H9 (cell line): ENCODE results near the gene GLIS2. TPM values are rescaled to one million over a fixed set of nuclear protein-coding genes. Genes with fewer than 3 reads are reported as not detected.
A peak's percentile ranks its signal among the peaks of the same experiment; 100 is the strongest.

ENCODE experiments used
- DNase-seq: peaks from one replicate; pipeline ENCODE4 v3.0.0-alpha.2; 2017
- H2AFZ ChIP-seq: one replicate; pipeline ENCODE4 v1.6.1; 2013; ENCODE audit warnings: mild to moderate bottlenecking, low read length, control low read depth, moderate library complexity
- H2AK5ac ChIP-seq: 2 replicates; pipeline ENCODE4 v1.6.1; 2013; ENCODE audit warnings: low read length, control low read depth, mixed read lengths; ENCODE audit not compliant: insufficient read length
- H2BK120ac ChIP-seq: one replicate; pipeline ENCODE4 v1.6.1; 2013; ENCODE audit warnings: low read depth, mild to moderate bottlenecking, low read length, control low read depth, inconsistent platforms; ENCODE audit not compliant: poor library complexity, severe bottlenecking
- H2BK12ac ChIP-seq: 2 replicates; pipeline ENCODE4 v1.6.1; 2013; ENCODE audit warnings: low read length, control low read depth, mixed read lengths, low read depth; ENCODE audit not compliant: insufficient read length
- H2BK15ac ChIP-seq: 2 replicates; pipeline ENCODE4 v1.6.1; 2013; ENCODE audit warnings: low read depth, low read length, control low read depth
- H2BK20ac ChIP-seq: one replicate; pipeline ENCODE4 v1.6.1; 2013; ENCODE audit warnings: low read depth, mild to moderate bottlenecking, low read length, control low read depth, inconsistent platforms; ENCODE audit not compliant: poor library complexity, severe bottlenecking
- H2BK5ac ChIP-seq: 2 replicates; pipeline ENCODE4 v1.6.1; 2013; ENCODE audit warnings: low read length, control low read depth, mixed read lengths; ENCODE audit not compliant: insufficient read length
- H3K14ac ChIP-seq: 2 replicates; pipeline ENCODE4 v1.6.1; 2013; ENCODE audit warnings: low read length, control low read depth; ENCODE audit not compliant: insufficient read depth
- H3K18ac ChIP-seq: 2 replicates; pipeline ENCODE4 v1.6.1; 2013; ENCODE audit warnings: low read depth, mild to moderate bottlenecking, mixed read lengths, low read length, control low read depth; ENCODE audit not compliant: insufficient read length
- H3K23ac ChIP-seq: 2 replicates; pipeline ENCODE4 v1.6.1; 2013; ENCODE audit warnings: low read length, control low read depth, mixed read lengths, low read depth; ENCODE audit not compliant: insufficient read length
- H3K23me2 ChIP-seq: 2 replicates; pipeline ENCODE4 v1.6.1; 2013; ENCODE audit warnings: low read depth, mild to moderate bottlenecking, mixed read lengths, low read length, control low read depth; ENCODE audit not compliant: insufficient read length, poor library complexity, severe bottlenecking
- H3K27ac ChIP-seq: 2 replicates; pipeline ENCODE4 v1.5.1; 2013; ENCODE audit warnings: low read length, control low read depth, mixed read lengths, low read depth; ENCODE audit not compliant: insufficient read length
- H3K27me3 ChIP-seq: 2 replicates; pipeline ENCODE4 v1.6.1; 2013; ENCODE audit warnings: low read length, control low read depth, inconsistent platforms; ENCODE audit not compliant: insufficient read depth
- H3K4ac ChIP-seq: 2 replicates; pipeline ENCODE4 v1.6.1; 2013; ENCODE audit warnings: low read depth, mild to moderate bottlenecking, control low read depth, inconsistent platforms, low read length, moderate library complexity
- H3K4me1 ChIP-seq: 2 replicates; pipeline ENCODE4 v1.6.1; 2013; ENCODE audit warnings: low read length, control low read depth, inconsistent platforms; ENCODE audit not compliant: insufficient read depth
- H3K4me2 ChIP-seq: 2 replicates; pipeline ENCODE4 v1.6.1; 2013; ENCODE audit warnings: low read length, control low read depth, mixed read lengths; ENCODE audit not compliant: insufficient read length, insufficient read depth
- H3K56ac ChIP-seq: 2 replicates; pipeline ENCODE4 v1.6.1; 2013; ENCODE audit warnings: low read depth, mild to moderate bottlenecking, mixed read lengths, low read length, control low read depth; ENCODE audit not compliant: insufficient read length
- H3K79me1 ChIP-seq: 2 replicates; pipeline ENCODE4 v1.6.1; 2013; ENCODE audit warnings: low read depth, mild to moderate bottlenecking, moderate library complexity, low read length, control low read depth, inconsistent platforms; ENCODE audit not compliant: insufficient read depth, poor library complexity, severe bottlenecking
- H3K79me2 ChIP-seq: 2 replicates; pipeline ENCODE4 v1.6.1; 2013; ENCODE audit warnings: low read length, control low read depth, inconsistent platforms; ENCODE audit not compliant: insufficient read depth
- H3K9ac ChIP-seq: 2 replicates; pipeline ENCODE4 v1.6.1; 2013; ENCODE audit warnings: low read length, control low read depth, mixed read lengths; ENCODE audit not compliant: insufficient read length; ENCODE audit errors: extremely low read depth
- H3K9me3 ChIP-seq: one replicate; pipeline ENCODE4 v1.6.1; 2013; ENCODE audit warnings: low read depth, low read length, inconsistent platforms; ENCODE audit not compliant: control insufficient read depth
- H3T11ph ChIP-seq: one replicate; pipeline ENCODE4 v1.6.1; 2013; ENCODE audit warnings: mild to moderate bottlenecking, low read length, control low read depth, inconsistent platforms
- H4K20me1 ChIP-seq: one replicate; pipeline ENCODE4 v1.6.1; 2013; ENCODE audit not compliant: control insufficient read depth, insufficient read length, insufficient read depth
- H4K5ac ChIP-seq: 2 replicates; pipeline ENCODE4 v1.6.1; 2013; ENCODE audit warnings: low read depth, mild to moderate bottlenecking, mixed read lengths, low read length, control low read depth; ENCODE audit not compliant: insufficient read length
- H4K8ac ChIP-seq: replicated peaks from 2 replicates; pipeline ENCODE4 v1.6.1; 2013; ENCODE audit warnings: low read length, control low read depth, mixed read lengths, low read depth; ENCODE audit not compliant: insufficient read length
- H4K91ac ChIP-seq: 2 replicates; pipeline ENCODE4 v1.6.1; 2013; ENCODE audit warnings: low read depth, mild to moderate bottlenecking, moderate library complexity, mixed read lengths, low read length, control low read depth; ENCODE audit not compliant: insufficient read length
- H3K27ac Mint-ChIP-seq, 3 experiments: 2 replicates in 2 of 3; 3 replicates in 1 of 3; pipeline ENCODE4 v1.8.0; 2020 to 2021; ENCODE audit warnings: mixed read lengths in 3 of 3, mild to moderate bottlenecking in 1 of 3, moderate library complexity in 1 of 3
- H3K27me3 Mint-ChIP-seq: 2 replicates; pipeline ENCODE4 v1.8.0; 2021; ENCODE audit warnings: low read depth, mild to moderate bottlenecking, moderate library complexity, mixed read lengths
- H3K36me3 Mint-ChIP-seq, 3 experiments: 2 replicates in 2 of 3; 3 replicates in 1 of 3; pipeline ENCODE4 v1.8.0; 2020 to 2021; ENCODE audit warnings: low read depth in 3 of 3, mixed read lengths in 3 of 3; ENCODE audit not compliant: insufficient read depth in 1 of 3
- H3K4me1 Mint-ChIP-seq, 2 experiments: 2 replicates each; pipeline ENCODE4 v1.8.0; 2020; ENCODE audit warnings: mixed read lengths in 2 of 2
- H3K4me3 Mint-ChIP-seq, 2 experiments: 2 replicates in 1 of 2; 3 replicates in 1 of 2; pipeline ENCODE4 v1.8.0; 2020 to 2021; ENCODE audit warnings: mild to moderate bottlenecking in 2 of 2, mixed read lengths in 2 of 2, moderate library complexity in 1 of 2
- H3K9me3 Mint-ChIP-seq, 2 experiments: 2 replicates in 1 of 2; 3 replicates in 1 of 2; pipeline ENCODE4 v1.8.0; 2020; ENCODE audit warnings: mild to moderate bottlenecking in 2 of 2, mixed read lengths in 2 of 2, moderate library complexity in 1 of 2
- CTCF ChIP-seq: fragments of 200-600 bp; sonication (generic); conservative IDR thresholded peaks from 3 replicates; pipeline ENCODE4 v1.8.0; 2021; ENCODE audit warnings: antibody characterized with exemption, mild to moderate bottlenecking
- WGBS: extraction: QIAGEN DNeasy Blood & Tissue Kit; methylation state at CpG from one replicate; pipeline ENCODE4 v1.1.7; 2013; ENCODE audit warnings: missing lambda C conversion rate, low lambda C conversion rate, mixed read lengths; ENCODE audit not compliant: insufficient read length; ENCODE audit errors: extremely low coverage; 5-methylcytosine and 5-hydroxymethylcytosine counted together
- total RNA-seq: library from RNA; stranded (reverse); gene quantifications from 2 replicates; pipeline ENCODE4 v1.2.1, GENCODE V29; 2021

Gene GLIS2
- total RNA-seq, 1 experiment from 2014 or later, result 14.3 TPM

GRCh38 chr16:4295581-4295980 lies 20.3 kb upstream of the GLIS2 start:
- H2BK12ac ChIP-seq, result no peak overlapping the region
- no peak overlapping the region for H2AK5ac ChIP-seq
- no peak overlapping the region for H2BK120ac ChIP-seq
- H3K9ac ChIP-seq, result no peak overlapping the region
- H2BK20ac ChIP-seq, result no peak overlapping the region
- peaks cover 8% of the 10 kb centered on the region; the same call in 1 of the 2 replicates for H3K4me1 ChIP-seq
- H3K27me3 Mint-ChIP-seq, result peaks cover 1% of the 10 kb centered on the region; the same call in 1 of the 2 replicates
- H3K9me3 ChIP-seq, result no peaks in the 10 kb centered on the region
- no peak overlapping the region for H3K27ac ChIP-seq
- H4K20me1 ChIP-seq, result no peaks in the 10 kb centered on the region
- no peak overlapping the region for H3K4ac ChIP-seq
- H3K79me2 ChIP-seq, result no peaks in the 10 kb centered on the region
- no peaks in the 10 kb centered on the region for H3K9me3 Mint-ChIP-seq
- no peak overlapping the region for H3T11ph ChIP-seq
- H3K23me2 ChIP-seq, result no peaks in the 10 kb centered on the region
- no CpG with 5 or more reads among the region's 6 CpGs for WGBS
- 0 out of 7 replicates have a peak overlapping the region, but pooled peaks of 1 of the 3 experiments have one; percentile 34 for H3K27ac Mint-ChIP-seq
- H2BK5ac ChIP-seq, result no peak overlapping the region
- no peak overlapping the region for H4K8ac ChIP-seq
- H3K23ac ChIP-seq, result no peak overlapping the region
- H3K4me2 ChIP-seq, result no peak overlapping the region
- H3K14ac ChIP-seq, result no peak overlapping the region
- peaks cover 0 to 2% (median 0%) of the 10 kb centered on the region in 3 experiments; a peak in 4 of 7 replicates for H3K36me3 Mint-ChIP-seq
- H2AFZ ChIP-seq, result no peak overlapping the region
- no peak overlapping the region for H2BK15ac ChIP-seq
- H3K27me3 ChIP-seq, result no peaks in the 10 kb centered on the region
- DNase-seq, result no peak
- TF ChIP-seq CTCF, result no peak
- H3K4me3 Mint-ChIP-seq, result no peak overlapping the region
- H3K4me1 Mint-ChIP-seq, result peaks cover 34 to 43% of the 10 kb centered on the region in 2 experiments
- H3K79me1 ChIP-seq, result no peaks in the 10 kb centered on the region
- H4K5ac ChIP-seq, result no peak overlapping the region
- no peak overlapping the region for H3K56ac ChIP-seq
- H3K18ac ChIP-seq, result no peak overlapping the region
- H4K91ac ChIP-seq, result no peak overlapping the region
